Neural cell (in vitro differentiated cells): ENCODE data around the gene CDK4.

Experiments used
- EZH2 ChIP-seq: fragments of 200-600, 300-800 bp; shearing (Covaris generic), sonication (generic); IDR thresholded peaks from 2 replicates; pipeline ENCODE4 v1.6.1; 2014; ENCODE audit warnings: antibody characterized with exemption, low read length, borderline replicate concordance, mild to moderate bottlenecking; ENCODE audit not compliant: insufficient read depth, poor library complexity, severe bottlenecking
- POLR2AphosphoS5 ChIP-seq: IDR thresholded peaks from 2 replicates; pipeline ENCODE4 v1.6.1; 2012
- TF ChIP-seq, protein P1 (sequence below): fragments of 450-650 bp; IDR thresholded peaks from 2 replicates; pipeline ENCODE4 v1.5.1; 2014; ENCODE audit warnings: antibody characterized with exemption, mild to moderate bottlenecking, moderate library complexity; ENCODE audit not compliant: poor library complexity, severe bottlenecking

DNA sequence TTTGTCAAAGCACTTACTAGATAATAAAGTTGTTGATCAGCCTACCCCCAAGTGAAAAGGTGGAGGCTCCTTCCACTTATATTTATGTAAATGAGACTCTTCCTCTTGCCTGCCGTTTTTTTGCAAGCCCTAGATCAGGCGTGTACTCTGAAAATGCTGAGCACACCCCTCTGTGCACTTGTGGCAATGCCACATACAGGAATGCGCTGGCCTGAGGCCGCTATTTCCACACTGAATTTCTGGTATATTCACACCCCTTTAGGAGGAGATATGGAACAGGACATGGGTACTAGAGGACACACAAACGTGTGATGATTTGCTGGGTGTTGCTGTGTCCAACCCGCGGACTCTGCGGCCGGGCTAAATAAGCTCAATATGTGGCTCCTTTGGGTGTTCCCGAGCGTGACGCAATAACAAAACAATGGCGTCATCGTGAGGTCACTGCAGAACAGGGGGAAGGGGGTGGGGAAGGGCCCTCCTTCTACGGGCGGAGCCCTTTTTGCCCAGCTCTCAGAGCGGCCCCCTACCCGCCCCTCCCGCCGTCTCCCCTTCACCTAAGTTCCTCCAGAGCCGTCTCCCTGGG is 7.8 kb downstream of the CDK4 start:
- TF ChIP-seq EZH2: no peak
- TF ChIP-seq, protein P1, sequence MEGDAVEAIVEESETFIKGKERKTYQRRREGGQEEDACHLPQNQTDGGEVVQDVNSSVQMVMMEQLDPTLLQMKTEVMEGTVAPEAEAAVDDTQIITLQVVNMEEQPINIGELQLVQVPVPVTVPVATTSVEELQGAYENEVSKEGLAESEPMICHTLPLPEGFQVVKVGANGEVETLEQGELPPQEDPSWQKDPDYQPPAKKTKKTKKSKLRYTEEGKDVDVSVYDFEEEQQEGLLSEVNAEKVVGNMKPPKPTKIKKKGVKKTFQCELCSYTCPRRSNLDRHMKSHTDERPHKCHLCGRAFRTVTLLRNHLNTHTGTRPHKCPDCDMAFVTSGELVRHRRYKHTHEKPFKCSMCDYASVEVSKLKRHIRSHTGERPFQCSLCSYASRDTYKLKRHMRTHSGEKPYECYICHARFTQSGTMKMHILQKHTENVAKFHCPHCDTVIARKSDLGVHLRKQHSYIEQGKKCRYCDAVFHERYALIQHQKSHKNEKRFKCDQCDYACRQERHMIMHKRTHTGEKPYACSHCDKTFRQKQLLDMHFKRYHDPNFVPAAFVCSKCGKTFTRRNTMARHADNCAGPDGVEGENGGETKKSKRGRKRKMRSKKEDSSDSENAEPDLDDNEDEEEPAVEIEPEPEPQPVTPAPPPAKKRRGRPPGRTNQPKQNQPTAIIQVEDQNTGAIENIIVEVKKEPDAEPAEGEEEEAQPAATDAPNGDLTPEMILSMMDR: no peak
- no peak for TF ChIP-seq POLR2AphosphoS5
